T47D (cell line): Measurements from ENCODE around the gene ADAMTS15.

Source experiments
- DNase-seq, 2 experiments: peaks; one replicate each; pipeline versions ENCODE4 v3.0.0 to v3.0.0-alpha.2; 2011 to 2012; ENCODE audit warnings: low read depth in 1 of 2, low spot score in 1 of 2
- JUND ChIP-seq: IDR thresholded peaks from 2 replicates; pipeline ENCODE4 v1.6.1; 2012; ENCODE audit warnings: low read depth
- in situ Hi-C: cut with HindIII; loops from 2 replicates; pipeline ENCODE4 v1.10.0; 2016; ENCODE audit warnings: low sequenced_read_pairs, low pct_unique_long_range_greater_than_20kb

ADAMTS15 gene

DNA sequence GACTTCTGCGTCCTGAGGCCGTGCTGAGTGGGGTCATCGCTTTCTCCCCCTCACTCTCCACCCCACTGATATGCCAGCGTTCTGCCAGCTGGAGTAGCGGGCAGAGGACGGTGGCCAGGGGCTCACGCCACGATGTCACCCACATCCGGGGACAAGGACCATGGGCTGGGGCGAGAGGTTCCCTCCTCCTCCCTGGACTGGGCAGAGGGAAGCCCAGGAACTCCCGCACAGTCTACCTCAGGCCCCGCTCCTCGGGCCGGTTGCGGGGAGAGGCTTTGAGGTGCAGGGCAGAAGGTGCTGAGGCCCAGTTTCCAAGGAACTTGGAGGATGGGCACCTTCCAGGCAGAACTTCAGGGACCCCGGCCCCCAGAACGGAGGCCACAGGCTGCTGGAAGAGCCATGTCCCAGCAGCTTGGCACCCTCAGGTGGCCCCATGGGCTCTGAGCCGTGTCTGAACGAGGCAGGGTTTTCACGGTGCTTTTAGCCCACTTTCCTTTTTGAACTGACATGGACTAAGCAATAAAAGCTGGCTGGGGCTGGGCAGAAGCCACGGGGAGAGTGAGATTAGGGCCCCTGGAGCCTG lies 25.4 kb downstream of the ADAMTS15 start:
- DNase-seq, result no peak
- in situ Hi-C loops, result no loop called here
- no peak for TF ChIP-seq JUND

DNA sequence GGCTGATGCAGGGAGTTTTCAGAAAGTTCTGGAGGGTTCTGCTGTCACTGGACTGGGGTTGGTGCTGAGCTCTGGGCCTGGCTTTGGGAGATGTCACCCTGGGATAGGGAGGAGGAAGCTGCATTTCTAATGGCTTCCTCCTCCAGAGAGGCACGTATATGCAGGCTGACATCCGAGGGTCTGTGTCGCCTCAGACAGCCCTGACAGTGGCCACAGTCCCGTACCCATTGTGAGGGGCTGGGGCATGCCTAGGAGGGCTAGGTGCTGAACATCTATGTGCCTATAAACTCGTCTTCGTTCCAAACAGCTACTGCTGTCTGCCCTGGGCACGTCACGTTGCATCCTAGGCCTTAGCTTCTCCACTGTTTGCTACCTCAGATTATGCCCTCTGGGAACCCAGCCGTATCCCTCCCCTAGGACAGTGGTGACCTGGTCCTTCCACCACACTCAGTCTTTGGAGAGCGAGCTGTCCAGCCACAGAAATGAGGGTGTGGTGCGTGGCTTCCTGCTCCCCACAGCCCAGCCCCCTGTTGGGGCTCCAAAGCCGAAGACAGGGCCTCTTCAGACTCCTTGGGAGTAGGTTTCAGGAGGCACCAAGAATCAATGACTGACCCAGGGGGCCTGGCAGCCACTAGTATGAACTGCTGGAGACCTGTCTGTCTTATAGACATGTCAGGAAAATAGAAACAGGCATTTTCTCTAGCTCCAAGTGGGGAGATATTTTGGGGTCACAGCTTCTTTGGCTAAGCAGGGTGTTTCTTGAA lies 26.4 kb downstream of the ADAMTS15 start:
- in situ Hi-C loops, result no loop called here
- TF ChIP-seq JUND, result no peak
- no peak for DNase-seq

DNA sequence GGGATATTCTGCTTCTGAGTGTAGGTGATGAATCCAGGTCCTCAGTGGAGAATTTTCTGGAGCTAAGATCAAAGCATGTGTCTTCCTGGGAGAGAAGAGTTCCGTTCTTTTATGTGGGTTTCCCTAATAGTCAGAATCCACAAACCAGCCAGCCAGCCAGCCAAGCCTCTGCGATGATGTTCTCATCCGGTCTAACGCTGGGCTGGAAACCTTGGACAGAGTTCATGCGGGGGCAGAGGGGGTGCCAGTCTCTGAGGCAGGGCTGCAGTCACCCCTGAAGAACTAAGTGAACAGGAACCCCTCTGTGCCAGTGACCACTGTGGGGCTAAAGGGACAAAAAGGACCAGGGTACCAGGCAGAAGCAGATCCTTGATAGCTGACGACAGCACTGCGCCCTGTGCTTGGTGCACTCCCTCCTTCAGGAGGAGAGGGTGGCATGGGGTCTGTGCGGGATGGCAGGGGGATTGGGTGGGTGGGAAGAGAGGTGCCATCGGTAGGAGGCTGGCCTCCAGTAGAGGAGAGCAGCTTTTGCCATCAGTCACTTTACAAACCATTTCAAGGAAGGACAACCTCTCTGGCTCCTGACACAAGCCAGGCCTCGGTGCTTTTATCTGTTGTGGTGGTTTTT lies 27.1 kb downstream of the ADAMTS15 start:
- no peak for DNase-seq
- no peak for TF ChIP-seq JUND
- in situ Hi-C loops, result no loop called here

DNA sequence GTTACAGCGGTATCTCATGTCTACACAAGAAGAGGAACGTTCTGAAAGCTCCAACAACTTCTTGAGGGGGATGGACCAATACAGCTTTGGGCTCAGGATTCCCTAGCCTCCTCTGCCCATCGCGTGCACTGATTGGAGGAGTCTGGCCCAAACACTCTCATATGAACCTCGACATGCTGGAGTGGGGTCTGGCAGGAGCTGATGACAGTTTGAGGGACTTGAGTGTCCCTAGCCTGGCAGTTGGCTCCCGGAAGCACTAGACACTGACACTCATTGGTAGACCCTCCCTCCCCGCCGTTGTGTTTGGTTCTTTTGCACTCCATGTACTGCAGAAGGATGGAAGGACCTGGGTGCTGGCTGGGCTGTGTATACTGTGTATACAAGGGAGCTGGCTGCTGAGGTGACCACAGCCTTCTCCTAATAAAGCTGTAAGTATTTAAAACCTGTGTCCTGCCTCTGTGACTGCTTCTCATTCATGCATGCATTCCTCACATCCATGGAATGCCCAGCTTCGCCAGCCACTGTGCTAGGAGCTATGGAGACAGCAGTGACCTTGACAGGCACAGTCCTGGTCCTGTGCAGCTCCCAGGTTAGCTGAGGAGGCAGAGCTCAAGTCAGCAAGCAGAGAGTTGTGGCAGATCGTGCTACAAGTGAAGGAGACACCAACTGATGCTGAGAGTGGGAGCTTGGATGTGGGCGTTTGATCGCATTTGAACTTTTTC lies 27.9 kb downstream of the ADAMTS15 start:
- DNase-seq, result no peak
- TF ChIP-seq JUND, result no peak
- in situ Hi-C loops, result no loop called here

DNA sequence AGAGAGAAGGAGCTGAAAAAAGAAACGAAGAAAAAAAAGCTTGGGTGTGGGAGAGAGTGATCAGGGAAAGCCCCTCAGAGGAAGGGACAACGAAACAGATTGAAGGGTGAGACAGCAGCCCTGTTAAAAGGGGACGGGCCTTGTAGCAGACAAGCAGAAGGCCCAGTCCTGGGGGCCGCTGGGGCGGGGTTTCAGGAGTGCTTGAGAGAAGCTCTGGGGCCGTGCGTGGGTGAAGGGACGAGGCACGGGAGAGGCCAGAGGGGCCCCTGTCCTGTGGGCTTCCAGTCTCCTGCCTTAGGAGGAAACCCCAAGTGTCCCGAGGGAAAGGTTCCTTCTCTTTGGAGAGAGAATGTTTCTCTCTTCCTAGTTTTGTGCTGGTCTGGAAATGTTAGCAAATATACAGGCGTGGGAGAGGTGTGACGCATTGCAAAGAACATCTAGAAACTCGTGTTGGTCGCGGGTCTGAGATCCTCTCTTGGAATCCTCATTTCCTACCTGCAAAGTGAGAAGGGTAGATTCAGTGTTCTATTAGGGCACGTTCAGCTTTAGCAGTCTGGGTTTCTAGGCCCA lies 28.6 kb downstream of the ADAMTS15 start:
- no peak for TF ChIP-seq JUND
- in situ Hi-C loops, result no loop called here
- no peak for DNase-seq

DNA sequence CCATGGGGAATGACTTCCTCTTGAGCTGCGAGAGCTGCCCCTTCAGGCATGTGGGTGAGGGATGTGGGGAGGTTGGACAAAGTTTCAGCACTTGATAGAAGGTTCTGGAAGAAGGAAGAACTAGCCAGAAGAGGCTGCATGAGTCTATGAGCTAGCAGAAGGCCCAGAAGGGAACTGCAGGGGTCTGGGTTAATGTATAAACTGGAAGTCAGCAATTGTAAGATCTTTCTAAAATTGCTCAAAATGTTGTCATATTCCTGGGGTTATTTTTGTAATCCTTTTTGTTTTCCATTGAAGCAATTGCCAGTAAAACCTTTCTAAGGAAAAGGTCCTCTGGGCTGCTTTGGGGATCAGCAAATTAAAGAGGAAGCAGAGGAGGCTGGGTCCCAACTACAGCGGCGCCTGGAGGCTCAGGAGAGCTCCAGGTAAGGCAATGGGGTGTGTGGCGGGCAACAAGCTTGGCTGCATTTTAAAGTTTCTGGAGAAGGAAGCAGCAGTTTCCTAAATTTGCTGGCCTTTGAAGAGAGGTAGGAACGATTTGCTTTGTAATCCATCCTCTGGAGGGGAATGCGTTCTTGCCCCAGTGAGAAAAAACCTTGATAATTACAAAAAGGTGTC lies 29.2 kb downstream of the ADAMTS15 start:
- in situ Hi-C loops, result no loop called here
- no peak for DNase-seq

DNA sequence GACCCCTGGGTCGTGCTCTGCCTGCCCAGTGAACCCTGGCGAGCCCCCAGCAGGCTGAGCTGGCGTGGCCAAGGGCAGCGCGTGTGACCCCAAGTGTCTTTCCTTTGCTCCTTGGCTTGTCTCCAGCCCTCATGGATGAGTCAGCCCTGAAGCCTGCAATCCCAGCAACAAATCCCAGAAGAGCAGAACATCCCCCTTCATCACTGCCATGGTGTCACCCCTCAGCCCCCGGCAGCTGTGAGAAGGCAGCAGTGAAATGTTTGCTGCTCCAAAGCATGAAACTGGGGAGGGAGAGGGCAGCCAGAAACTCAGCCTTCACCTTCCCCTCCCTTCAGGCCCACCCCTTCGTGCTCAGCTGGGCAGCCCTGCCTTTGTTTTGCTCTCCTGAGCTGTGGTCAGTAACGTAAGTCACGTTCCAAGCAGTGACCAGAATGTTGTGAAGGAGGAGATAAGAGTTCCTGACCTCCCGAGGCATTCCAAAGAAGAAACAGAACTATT lies 29.8 kb downstream of the ADAMTS15 start:
- TF ChIP-seq JUND, result no peak
- in situ Hi-C loops, result no loop called here
- no peak for DNase-seq

More for the DNA sequence above, 29.2 kb downstream of the ADAMTS15 start:
- TF ChIP-seq JUND, result no peak

DNA sequence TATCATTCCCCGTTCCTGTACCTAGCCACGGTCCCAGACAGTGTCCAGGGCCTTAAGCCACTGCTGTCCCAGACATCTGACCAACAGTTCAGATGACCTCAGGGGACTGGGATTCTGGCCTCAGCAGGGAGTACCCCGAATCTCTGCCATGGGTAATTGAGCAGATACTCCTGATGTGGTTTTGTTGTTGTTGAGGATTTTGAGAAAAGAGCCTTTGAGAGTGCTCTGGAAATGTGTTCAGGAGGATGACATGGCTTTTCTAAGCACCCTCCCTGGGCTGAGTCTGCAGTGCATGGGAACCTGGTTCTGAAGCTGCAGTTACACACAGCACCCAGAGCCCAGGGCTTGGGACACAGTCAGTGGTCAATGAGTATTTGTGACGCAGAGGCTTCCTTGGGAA lies 30.4 kb downstream of the ADAMTS15 start:
- TF ChIP-seq JUND, result no peak
- DNase-seq, result no peak
- in situ Hi-C loops, result no loop called here

DNA sequence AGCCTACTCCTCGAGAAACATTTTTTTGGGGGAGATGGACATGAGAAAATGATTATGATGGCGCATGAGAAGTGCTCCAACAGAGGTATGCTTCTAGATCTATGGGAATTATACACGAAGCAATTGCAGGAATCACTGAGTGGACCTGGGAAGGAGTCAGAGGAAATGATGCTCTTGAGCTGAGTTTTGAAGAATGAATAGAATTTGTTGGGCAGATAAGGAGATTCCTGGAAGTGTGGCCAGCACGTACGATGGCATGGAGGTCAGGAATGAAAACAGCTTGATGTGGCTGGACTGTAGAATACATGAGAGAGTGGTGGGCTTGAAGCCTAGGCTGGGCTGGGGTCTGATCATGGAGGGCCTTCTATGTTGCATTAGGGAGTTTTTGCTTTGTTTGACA lies 31.7 kb downstream of the ADAMTS15 start:
- DNase-seq, result no peak
- in situ Hi-C loops, result no loop called here
- TF ChIP-seq JUND, result no peak

DNA sequence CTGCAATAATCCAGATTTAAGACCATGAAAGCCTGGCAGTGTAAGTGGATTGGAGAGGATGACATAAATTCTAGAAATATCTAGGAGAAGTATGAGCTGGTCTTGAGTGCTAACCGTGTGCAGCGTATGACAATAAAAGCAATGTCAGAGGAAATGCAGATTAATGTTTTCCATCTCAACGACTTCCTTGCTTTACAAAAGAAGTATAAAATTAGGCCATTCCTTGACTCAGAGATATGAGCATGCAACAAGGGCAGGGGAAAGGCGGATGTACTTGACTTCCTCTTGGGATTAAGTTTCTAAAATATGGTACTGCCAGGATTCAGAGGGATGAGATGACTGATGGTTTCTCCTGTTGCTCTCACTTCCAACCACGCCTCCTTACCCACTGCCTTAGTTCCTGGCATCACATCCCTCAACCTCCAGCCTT lies 32.3 kb downstream of the ADAMTS15 start:
- TF ChIP-seq JUND, result no peak
- DNase-seq, result no peak
- in situ Hi-C loops, result no loop called here

DNA sequence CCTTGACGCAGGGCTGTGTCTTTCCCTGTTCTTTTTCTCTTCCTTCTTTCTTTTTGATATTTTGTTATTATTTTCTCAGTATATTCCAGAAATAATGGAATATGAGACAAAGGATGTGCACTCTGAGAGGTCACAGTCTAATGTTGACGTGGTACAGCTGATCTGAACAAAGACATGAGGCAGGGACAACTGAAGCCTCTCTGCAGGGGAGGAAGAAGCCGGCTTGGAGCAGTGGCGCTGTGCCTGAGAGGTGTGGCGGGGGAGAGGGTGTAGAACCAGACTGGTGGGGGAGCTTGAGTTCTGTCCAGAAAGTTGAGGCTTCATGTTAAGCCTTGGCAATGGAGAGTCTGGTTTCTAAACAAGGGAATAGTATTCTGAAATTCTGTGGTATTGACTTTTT lies 34.7 kb downstream of the ADAMTS15 start:
- in situ Hi-C loops, result no loop called here
- no peak for TF ChIP-seq JUND
- peak in 1 of 2 experiments; percentile 9 for DNase-seq

DNA sequence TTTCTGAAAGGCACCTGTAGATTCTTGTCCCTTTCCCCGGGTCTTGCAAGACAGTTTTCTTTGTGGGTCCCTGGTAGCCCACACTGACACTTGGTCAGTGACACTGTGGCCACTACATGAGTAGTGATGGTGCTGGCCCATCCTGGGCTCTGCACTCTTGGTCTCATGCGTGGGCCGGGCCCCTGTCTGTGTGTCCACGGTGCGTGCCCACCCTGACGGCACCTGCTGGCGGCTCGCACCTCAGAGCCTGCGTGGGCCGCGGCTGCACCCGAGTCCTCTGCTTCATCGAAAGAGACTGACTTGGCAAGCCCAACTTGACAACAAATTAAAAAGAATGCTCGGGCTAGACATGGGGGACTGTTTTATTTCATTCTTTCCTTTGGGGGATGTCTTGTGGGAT lies 37.5 kb downstream of the ADAMTS15 start:
- TF ChIP-seq JUND, result no peak
- DNase-seq, result no peak
- in situ Hi-C loops, result no loop called here
